Stimulated activated naive CD4-positive, alpha-beta T cell treated with Interleukin-2 at 50 U/mL for 16 hours (primary cell): Measurements from ENCODE around the gene SLC23A3.

Source experiments
- DNase-seq: peaks from one replicate; lab custom pipeline; 2025; lab: John Stamatoyannopoulos, UW

Gene SLC23A3

DNA sequence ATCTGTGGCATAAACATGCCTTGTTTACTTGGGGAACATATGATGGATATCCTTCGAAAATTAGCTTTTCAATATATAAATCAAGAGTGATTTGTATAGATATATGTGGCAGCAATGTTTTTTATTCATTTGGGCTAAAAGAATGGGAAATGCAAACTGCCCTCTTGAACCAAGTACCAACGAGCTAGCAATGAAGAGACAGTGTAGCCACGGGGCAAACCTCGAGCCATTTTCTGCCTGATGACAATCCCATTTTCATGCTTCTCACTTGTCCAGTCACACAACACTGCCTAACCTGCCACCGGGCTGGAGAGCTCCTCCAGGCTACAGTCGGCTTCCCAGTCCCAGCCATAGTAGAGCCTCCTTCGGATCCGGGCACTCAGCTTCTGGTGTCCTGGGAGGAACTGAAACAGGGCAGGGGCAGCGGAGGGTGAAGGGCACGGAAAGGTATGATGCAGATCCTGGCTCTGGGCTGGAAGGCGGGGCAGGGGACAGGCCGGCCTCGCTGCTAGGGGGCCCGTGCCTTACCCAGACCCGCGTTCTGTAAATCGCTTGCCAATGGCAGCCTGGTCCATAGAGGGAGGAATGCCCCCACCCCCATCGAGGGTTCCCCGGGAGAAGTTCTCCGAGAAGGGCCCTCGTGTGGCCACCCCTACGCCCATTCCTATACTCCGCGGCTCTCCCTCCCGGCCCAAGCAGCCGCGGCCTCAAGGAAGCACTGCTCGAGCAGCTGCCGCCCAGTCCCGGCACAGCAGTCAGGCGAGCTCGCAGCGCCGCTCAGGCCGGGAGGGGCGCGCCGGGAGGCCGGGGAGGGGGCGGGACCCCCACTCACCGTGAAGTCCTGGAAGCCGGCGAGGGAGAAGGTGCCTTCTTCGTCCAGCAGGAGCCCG lies 6.3 kb upstream of the SLC23A3 start:
- peak; percentile 16 for DNase-seq

- no peak for DNase-seq
Observed at GRCh38 chr2:219175486-219175885, 5.7 kb upstream of the SLC23A3 start.

GRCh38 chr2:219174801-219175200 lies 5.0 kb upstream of the SLC23A3 start:
- no peak for DNase-seq

GRCh38 chr2:219174146-219174545 lies 4.3 kb upstream of the SLC23A3 start:
- no peak for DNase-seq

GRCh38 chr2:219173176-219173575 lies 3.3 kb upstream of the SLC23A3 start:
- DNase-seq: no peak

DNA sequence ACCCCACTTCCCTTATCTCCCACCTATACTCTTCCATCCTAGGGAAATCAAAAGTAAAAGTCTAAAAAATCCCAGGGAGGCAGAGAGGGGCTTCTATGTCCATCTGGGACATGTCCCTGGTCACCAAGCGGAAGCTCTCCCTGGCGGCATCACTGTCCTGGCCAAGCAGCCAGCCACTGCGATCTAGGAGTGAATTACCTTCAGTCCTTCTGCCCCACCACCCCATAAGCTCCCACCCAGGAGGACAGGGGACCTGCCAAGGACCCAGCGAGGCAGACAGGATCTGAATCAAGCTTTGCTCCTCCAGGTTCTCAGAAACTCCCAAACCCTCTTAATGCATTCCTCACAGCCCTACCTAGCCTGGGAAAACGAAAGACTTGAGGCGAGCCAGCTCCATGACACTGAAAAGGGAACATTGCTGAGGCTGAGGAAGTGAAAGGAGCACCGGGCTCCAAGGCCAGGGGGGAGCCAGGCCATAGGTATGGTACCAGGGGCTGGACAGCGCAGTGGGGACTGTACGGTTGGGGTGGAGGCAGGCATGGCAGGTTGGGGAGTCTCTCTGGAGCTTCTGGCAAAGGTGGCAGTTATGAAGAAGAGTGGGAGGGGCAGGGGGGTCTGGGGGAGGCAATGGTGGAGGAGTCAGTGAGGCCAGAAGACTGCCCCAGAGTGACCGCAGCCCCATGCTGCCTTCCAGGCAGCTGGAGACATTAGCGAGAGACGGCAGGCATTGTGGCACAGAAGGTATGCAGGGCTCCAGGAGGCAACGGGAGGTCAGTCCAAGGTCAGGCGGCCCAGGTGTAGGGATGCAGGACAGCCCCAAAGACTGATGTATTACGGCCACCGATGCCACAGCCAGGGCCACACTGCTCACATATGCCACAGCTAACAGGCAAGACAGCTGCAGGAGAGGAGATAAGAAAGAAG lies 2.7 kb upstream of the SLC23A3 start:
- DNase-seq: no peak

GRCh38 chr2:219171231-219171651 lies 1.4 kb upstream of the SLC23A3 start:
- DNase-seq: no peak

GRCh38 chr2:219168932-219169331 lies 897 bp downstream of the SLC23A3 start:
- no peak for DNase-seq

GRCh38 chr2:219168526-219168925 lies 1.3 kb downstream of the SLC23A3 start:
- DNase-seq: no peak

DNA sequence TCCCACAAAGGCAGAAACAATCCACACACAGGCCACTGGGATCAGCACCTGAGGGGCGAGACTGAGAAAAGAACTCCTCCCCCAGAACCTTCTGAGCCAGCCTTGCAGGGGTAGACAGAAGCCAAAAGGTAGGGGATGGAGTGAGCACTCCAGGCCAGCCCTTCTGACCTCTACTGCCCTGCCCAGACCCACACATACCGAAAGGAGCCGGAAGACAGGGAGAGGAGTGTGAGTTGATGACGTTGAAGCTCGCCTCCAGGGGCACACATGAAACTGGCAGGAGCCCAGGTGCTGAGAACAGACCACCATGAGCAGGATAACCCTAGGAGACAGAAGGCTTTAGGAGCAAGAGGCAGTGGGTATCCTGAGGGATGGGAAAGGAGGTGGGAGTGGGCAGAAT lies 1.8 kb downstream of the SLC23A3 start:
- DNase-seq: no peak

DNA sequence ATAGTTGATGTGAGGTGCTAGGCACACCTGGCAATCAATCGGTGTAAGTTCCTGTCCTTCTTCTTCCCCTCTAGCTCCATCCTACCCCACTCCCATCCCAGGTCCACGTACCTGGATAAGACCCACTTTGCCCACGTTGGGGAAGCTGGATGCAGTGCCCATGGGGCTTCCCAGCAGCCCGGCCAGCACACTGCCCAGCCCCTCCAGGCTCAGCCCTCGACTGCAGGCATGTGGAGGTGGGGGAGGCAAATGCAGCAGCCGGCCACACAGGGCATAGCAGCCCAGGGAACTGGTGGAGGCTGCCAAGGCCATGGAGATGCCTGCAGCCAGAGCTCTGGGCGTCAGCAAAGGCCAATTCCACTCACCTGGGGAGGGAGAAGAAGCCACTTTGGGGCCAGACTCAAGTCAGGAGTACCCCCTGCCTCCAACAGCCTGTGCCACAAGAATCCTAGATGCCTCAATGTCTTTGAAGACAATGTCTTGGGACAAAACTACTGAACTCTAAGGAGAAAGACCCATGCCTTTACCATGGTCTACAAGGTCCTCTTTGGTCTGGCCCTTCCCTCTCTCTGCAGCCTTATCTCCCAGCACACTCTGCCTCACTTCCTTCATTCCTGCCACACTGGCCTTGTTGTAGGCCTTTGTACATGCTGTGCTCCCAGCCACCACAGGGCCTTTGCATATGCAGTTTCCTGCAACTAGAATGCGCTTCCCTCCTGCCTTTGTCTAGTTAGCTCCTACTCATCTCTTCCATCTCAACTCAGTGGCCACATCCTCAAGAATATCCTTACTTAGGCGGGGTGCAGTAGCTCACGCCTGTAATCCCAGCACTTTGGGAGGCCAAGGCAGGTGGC lies 4.5 kb downstream of the SLC23A3 start:
- DNase-seq: no peak

- DNase-seq: no peak
Observed at GRCh38 chr2:219163156-219163555, 6.7 kb downstream of the SLC23A3 start.

DNA sequence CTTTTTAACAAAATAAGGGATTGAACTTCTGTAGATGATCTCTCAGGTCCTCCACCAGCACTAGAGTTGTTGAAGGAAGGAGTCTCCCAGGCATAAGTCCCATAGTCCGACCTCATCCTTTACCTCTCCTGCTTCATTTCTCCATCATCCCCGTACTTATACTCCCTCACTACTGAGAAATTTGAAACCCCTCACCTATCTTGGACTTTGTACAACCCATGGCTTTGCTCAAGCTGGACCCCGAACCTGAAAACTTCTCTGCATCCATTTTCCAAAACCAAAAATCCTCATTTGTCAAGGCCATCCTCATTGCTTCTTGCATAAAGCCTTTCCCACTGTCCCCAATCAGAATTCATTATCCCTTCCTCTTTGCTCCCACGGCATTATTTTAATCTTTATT lies 8.7 kb downstream of the SLC23A3 start:
- no peak for DNase-seq

GRCh38 chr2:219160186-219161017 lies 9.4 kb downstream of the SLC23A3 start, which contains the start of gene NHEJ1:
Gene NHEJ1 (minus strand): TSS chr2:219160815. CDS start chr2:219158362, 2,453 bp downstream.
- peak; percentile 89 for DNase-seq

DNA sequence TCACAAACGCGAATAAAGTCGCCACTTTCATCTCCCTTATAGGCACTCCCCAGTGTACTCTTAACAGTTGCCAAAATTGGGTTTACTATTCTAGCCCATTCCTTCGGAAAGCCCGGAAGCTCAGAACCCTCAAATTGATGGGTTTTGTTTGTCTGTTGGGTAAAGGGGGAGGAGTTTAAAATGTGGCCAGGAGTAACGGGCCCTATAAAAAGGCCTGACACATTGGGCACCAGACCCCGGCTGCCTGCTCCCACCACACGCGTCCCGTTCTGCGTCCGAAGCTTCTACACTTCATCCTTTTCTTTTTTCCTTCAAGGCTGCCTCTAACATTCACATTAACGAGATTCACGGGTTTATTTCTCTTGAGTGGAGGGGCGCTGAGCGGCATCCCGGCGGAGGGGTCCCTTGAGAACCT lies 10.1 kb downstream of the SLC23A3 start:
- DNase-seq: no peak

DNA sequence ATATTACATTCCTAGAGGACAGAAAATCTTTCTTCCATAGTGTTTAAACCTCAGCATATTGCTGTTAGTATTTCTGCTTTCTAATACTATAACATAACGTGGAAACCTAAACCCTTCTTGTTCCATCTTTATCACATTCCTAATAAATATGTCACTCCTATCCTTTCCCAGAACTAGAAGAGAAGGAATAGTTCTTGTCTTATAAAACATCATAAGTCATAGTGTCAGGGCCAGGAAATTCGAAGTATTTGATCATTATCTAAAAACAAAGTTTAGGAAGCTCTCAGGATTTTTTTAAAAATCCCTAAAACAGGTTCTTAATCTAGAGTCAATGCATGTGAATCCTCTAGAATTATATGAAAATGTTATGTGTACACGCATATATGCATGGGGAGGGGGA lies 11.2 kb downstream of the SLC23A3 start:
- DNase-seq: no peak

- no peak for DNase-seq
Observed at GRCh38 chr2:219158025-219158424, 11.8 kb downstream of the SLC23A3 start.

DNA sequence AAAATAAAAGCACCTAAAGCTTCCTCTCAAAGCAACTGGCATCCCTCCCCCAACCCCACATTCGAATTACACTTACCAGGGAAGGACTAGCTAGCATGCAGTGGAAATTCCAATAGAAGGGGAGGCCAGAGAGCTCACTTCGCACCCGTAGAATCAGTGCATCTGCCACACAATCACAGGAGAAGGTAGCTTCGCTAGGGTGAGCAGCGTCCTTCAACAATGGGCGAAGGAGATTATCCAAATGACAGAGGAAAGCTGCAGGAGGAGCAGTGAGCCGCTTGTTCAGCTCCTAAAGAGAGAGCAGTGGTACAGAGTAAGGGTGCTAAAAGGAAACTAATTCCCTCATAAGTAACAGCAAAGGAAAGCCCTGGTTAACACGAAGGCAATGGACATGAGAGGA lies 12.4 kb downstream of the SLC23A3 start:
- no peak for DNase-seq

GRCh38 chr2:219155054-219155644 lies 14.7 kb downstream of the SLC23A3 start:
- DNase-seq: no peak

DNA sequence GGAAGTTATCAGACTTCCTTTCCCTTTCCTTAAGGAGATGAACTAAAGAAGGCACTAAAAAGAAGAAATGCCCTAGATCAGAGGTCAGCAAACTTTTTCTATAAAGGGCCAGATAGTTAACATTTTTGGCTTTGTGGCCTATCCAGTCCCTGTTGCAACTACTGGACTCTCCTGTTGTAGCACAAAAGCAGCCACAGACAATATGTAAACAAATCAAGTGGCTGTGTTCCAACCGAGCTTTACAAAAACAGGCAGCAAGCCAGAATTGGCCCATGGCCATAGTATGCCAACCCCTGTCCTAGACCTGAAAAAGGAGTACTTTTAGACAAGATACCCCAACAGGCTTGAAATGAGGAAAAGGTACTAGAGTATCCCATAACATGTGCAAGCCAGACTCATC lies 20.2 kb downstream of the SLC23A3 start:
- DNase-seq: no peak
